Measurements from ENCODE around the gene CSKMT. TPM values are rescaled to one million over a fixed set of nuclear protein-coding genes. Genes with fewer than 3 reads are reported as not detected.
A peak's percentile ranks its signal among the peaks of the same experiment; 100 is the strongest.

Gene CSKMT
- polyA plus RNA-seq, 1 donor (not counting 4 experiments of a cell fraction or from before 2014, with no cell fraction given), result 4.5 TPM

- H3K9me1 ChIP-seq (ENCODE audit: control insufficient read depth, extremely low read depth, insufficient read depth, low read length), result no peaks in the 10 kb centered on the region
- H3K27me3 ChIP-seq (ENCODE audit: control insufficient read depth, extremely low read depth, insufficient read depth, low read length), result no peaks in the 10 kb centered on the region
- H3K79me2 ChIP-seq (ENCODE audit: control insufficient read depth, insufficient read depth, low read length), result peaks cover 54% of the 10 kb centered on the region
- H4K20me1 ChIP-seq (ENCODE audit: control insufficient read depth, extremely low read depth, insufficient read depth, low read length), result no peaks in the 10 kb centered on the region
- H3K4me1 ChIP-seq (ENCODE audit: control insufficient read depth, extremely low read depth, insufficient read depth, low read length), result peaks cover 20% of the 10 kb centered on the region
- dilution Hi-C loops (cut with MboI; ENCODE audit: extremely low pct_ligation_motif_present, low sequenced_read_pairs), result no loop called here
- H3K4me2 ChIP-seq (ENCODE audit: control insufficient read depth, extremely low read depth, insufficient read depth, low read depth, low read length), result no peak overlapping the region
- H3K27ac ChIP-seq (ENCODE audit: control insufficient read depth, insufficient read depth, low read length), result no peak overlapping the region
- peak overlapping the region; percentile 28 for H3K9ac ChIP-seq (ENCODE audit: control insufficient read depth, extremely low read depth, insufficient read depth, low read length)
- DNase-seq (ENCODE audit: low read depth, low spot score) (no peak), FAIRE-seq (no peak)
- peak overlapping the region in 1 of 3 experiments; percentile 88 for H3K4me3 ChIP-seq (ENCODE audit: control insufficient read depth in 2 of 3, extremely low read depth in 1 of 3, insufficient read depth in 2 of 3, low read depth in 1 of 3, low read length in 3 of 3)
- H3K36me3 ChIP-seq (ENCODE audit: control insufficient read depth in 2 of 2, extremely low read depth in 1 of 2, insufficient read depth in 2 of 2, low read length in 2 of 2), result peaks cover 16 to 21% of the 10 kb centered on the region in 2 experiments
- no peak overlapping the region for H2AFZ ChIP-seq (ENCODE audit: control insufficient read depth, low read length)
- TF ChIP-seq, protein P1, sequence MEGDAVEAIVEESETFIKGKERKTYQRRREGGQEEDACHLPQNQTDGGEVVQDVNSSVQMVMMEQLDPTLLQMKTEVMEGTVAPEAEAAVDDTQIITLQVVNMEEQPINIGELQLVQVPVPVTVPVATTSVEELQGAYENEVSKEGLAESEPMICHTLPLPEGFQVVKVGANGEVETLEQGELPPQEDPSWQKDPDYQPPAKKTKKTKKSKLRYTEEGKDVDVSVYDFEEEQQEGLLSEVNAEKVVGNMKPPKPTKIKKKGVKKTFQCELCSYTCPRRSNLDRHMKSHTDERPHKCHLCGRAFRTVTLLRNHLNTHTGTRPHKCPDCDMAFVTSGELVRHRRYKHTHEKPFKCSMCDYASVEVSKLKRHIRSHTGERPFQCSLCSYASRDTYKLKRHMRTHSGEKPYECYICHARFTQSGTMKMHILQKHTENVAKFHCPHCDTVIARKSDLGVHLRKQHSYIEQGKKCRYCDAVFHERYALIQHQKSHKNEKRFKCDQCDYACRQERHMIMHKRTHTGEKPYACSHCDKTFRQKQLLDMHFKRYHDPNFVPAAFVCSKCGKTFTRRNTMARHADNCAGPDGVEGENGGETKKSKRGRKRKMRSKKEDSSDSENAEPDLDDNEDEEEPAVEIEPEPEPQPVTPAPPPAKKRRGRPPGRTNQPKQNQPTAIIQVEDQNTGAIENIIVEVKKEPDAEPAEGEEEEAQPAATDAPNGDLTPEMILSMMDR (optimal IDR thresholded peaks at IDR 0.05 in 1 of 3, IDR thresholded peaks at IDR 0.05 in 1 of 3, conservative IDR thresholded peaks at IDR 0.05 in 1 of 3; ENCODE audit: extremely low read depth in 1 of 3, insufficient read depth in 2 of 3, low read length in 3 of 3), result no peak
- no peak for TF ChIP-seq EZH2 (IDR thresholded peaks at IDR 0.05; ENCODE audit: low read length)
- H3K9me3 ChIP-seq (ENCODE audit: control insufficient read depth, low read depth, low read length), result no peaks in the 10 kb centered on the region
Observed at GRCh38 chr11:62646825-62647608, 18.1 kb upstream of the CSKMT start.

DNA sequence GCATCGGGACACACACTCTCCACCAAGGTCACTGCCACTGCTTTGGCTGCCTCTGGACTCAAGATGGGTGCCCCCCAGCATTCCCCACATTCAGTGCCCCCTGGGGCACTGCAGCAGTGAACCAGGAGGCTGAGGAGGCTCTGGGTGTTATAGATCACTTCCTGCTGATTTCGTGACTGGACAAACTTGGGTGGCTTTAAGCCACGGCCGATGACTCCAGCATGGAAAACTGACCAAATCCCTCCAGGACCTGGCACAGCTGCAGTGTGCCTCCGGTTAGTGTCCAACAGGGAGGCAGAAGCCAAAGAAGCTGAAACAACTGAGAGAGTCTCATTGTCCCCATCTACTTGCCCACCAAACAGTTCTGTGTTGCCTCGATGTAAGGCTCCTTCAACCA is 17.5 kb upstream of the CSKMT start:
- H3K27ac ChIP-seq (ENCODE audit: control insufficient read depth, insufficient read depth, low read length), result no peak overlapping the region
- no peaks in the 10 kb centered on the region for H3K9me1 ChIP-seq (ENCODE audit: control insufficient read depth, extremely low read depth, insufficient read depth, low read length)
- dilution Hi-C loops (cut with MboI; ENCODE audit: extremely low pct_ligation_motif_present, low sequenced_read_pairs), result no loop called here
- no peak for FAIRE-seq
- H2AFZ ChIP-seq (ENCODE audit: control insufficient read depth, low read length), result no peak overlapping the region
- H3K4me1 ChIP-seq (ENCODE audit: control insufficient read depth, extremely low read depth, insufficient read depth, low read length), result peaks cover 22% of the 10 kb centered on the region
- H3K9ac ChIP-seq (ENCODE audit: control insufficient read depth, extremely low read depth, insufficient read depth, low read length), result no peak overlapping the region
- no peaks in the 10 kb centered on the region for H3K9me3 ChIP-seq (ENCODE audit: control insufficient read depth, low read depth, low read length)
- H3K27me3 ChIP-seq (ENCODE audit: control insufficient read depth, extremely low read depth, insufficient read depth, low read length), result no peaks in the 10 kb centered on the region
- H3K36me3 ChIP-seq (ENCODE audit: control insufficient read depth in 2 of 2, extremely low read depth in 1 of 2, insufficient read depth in 2 of 2, low read length in 2 of 2), result peaks cover 16 to 21% of the 10 kb centered on the region in 2 experiments
- no peak for DNase-seq (ENCODE audit: low read depth, low spot score)
- H4K20me1 ChIP-seq (ENCODE audit: control insufficient read depth, extremely low read depth, insufficient read depth, low read length), result no peaks in the 10 kb centered on the region
- no peak for TF ChIP-seq EZH2 (IDR thresholded peaks at IDR 0.05; ENCODE audit: low read length)
- H3K79me2 ChIP-seq (ENCODE audit: control insufficient read depth, insufficient read depth, low read length), result peaks cover 57% of the 10 kb centered on the region
- H3K4me2 ChIP-seq (ENCODE audit: control insufficient read depth, extremely low read depth, insufficient read depth, low read depth, low read length), result no peak overlapping the region
- no peak overlapping the region for H3K4me3 ChIP-seq (ENCODE audit: control insufficient read depth in 2 of 3, extremely low read depth in 1 of 3, insufficient read depth in 2 of 3, low read depth in 1 of 3, low read length in 3 of 3)

Data from keratinocyte (primary cell).